ENCODE results near the gene TSHB. TPM values are rescaled to one million over a fixed set of nuclear protein-coding genes. Genes with fewer than 3 reads are reported as not detected.

The TSHB gene
- total RNA-seq, 3 donors from 2014 or later = not detected

- Histone ChIP-seq H3K27me3 (peaks cover 0 to 2% of the 10 kb centered on the region in 2 donors), H3K36me3 (no peaks in the 10 kb centered on the region), H3K4me3 (no peak overlapping the region), H3K27ac (peak overlapping the region; percentile 27 to 66), H3K9me3 (no peaks in the 10 kb centered on the region), H3K4me1 (no peaks in the 10 kb centered on the region)
- TF ChIP-seq POLR2AphosphoS5 (IDR thresholded peaks at IDR 0.05) = no peak
- TF ChIP-seq POLR2A (IDR thresholded peaks at IDR 0.05) = no peak
- TF ChIP-seq, protein P1, sequence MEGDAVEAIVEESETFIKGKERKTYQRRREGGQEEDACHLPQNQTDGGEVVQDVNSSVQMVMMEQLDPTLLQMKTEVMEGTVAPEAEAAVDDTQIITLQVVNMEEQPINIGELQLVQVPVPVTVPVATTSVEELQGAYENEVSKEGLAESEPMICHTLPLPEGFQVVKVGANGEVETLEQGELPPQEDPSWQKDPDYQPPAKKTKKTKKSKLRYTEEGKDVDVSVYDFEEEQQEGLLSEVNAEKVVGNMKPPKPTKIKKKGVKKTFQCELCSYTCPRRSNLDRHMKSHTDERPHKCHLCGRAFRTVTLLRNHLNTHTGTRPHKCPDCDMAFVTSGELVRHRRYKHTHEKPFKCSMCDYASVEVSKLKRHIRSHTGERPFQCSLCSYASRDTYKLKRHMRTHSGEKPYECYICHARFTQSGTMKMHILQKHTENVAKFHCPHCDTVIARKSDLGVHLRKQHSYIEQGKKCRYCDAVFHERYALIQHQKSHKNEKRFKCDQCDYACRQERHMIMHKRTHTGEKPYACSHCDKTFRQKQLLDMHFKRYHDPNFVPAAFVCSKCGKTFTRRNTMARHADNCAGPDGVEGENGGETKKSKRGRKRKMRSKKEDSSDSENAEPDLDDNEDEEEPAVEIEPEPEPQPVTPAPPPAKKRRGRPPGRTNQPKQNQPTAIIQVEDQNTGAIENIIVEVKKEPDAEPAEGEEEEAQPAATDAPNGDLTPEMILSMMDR (IDR thresholded peaks at IDR 0.05) = no peak
- intact Hi-C loops (cut with DNase I; ENCODE audit: low total_unique reads) = no loop called here
- DNase-seq (ENCODE audit: low spot score in 2 of 2) = peak in 1 of 2 donors; percentile 61
Measured at GRCh38 chr1:115068826-115069585, 39.4 kb downstream of the TSHB start.

DNA sequence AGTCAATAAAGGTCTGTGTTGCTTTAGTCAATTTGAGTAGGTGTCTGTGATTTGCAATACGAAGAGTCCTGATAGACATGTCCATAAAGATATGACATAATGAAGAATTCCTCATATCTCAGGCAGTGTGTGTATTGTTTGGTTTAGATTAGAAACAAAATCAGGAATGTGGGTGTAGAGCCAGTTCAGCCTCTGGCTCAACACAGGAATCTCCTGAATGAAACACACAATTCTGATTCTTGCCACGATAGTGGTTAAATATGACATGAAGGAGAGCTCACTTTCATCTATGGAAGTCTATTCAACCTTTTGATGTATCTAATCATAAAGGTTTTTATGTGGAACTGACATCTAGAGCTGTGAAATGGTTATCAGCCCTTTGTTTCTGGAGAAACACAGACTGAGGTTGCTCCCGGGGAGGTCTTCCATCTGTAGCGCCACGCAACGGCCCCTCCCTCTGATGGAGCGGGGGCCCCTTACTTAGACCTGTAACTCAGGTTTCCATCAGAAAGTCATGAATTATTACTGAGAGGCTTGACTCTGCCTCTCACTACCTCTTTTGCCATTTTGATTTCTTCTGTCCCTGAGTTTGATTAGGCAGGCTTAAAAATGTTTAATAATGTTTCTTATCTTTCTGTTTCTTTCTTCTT, 40.2 kb downstream of the TSHB start:
- H3K4me1 ChIP-seq = no peaks in the 10 kb centered on the region
- intact Hi-C loops (cut with DNase I; ENCODE audit: low total_unique reads) = no loop called here
- H3K36me3 ChIP-seq = no peaks in the 10 kb centered on the region
- H3K4me3 ChIP-seq = no peak overlapping the region
- H3K27ac ChIP-seq = peak overlapping the region in 1 of 2 donors; percentile 66
- H3K9me3 ChIP-seq = no peaks in the 10 kb centered on the region
- TF ChIP-seq POLR2A (IDR thresholded peaks at IDR 0.05) (no peak), POLR2AphosphoS5 (IDR thresholded peaks at IDR 0.05) (no peak)
- TF ChIP-seq, protein P1 (IDR thresholded peaks at IDR 0.05) = no peak
- peaks cover 0 to 6% of the 10 kb centered on the region in 2 donors for H3K27me3 ChIP-seq
- DNase-seq (ENCODE audit: low spot score in 2 of 2) = no peak

GRCh38 chr1:115071012-115071664, 41.5 kb downstream of the TSHB start:
- no peaks in the 10 kb centered on the region for H3K9me3 ChIP-seq
- no peaks in the 10 kb centered on the region for H3K4me1 ChIP-seq
- no peak overlapping the region for H3K4me3 ChIP-seq
- intact Hi-C loops (cut with DNase I; ENCODE audit: low total_unique reads) = no loop called here
- TF ChIP-seq POLR2A (IDR thresholded peaks at IDR 0.05) = no peak
- TF ChIP-seq POLR2AphosphoS5 (IDR thresholded peaks at IDR 0.05) = no peak
- TF ChIP-seq, protein P1 (IDR thresholded peaks at IDR 0.05) = no peak
- no peak for DNase-seq (ENCODE audit: low spot score in 2 of 2)
- H3K27ac ChIP-seq = no peak overlapping the region
- H3K36me3 ChIP-seq = no peaks in the 10 kb centered on the region
- H3K27me3 ChIP-seq = peaks cover 0 to 8% of the 10 kb centered on the region in 2 donors

- Histone ChIP-seq H3K4me1 (no peaks in the 10 kb centered on the region), H3K9me3 (no peaks in the 10 kb centered on the region), H3K4me3 (no peak overlapping the region), H3K27ac (no peak overlapping the region), H3K27me3 (peaks cover 0 to 8% of the 10 kb centered on the region in 2 donors), H3K36me3 (no peaks in the 10 kb centered on the region)
- TF ChIP-seq, protein P1 (IDR thresholded peaks at IDR 0.05) = no peak
- TF ChIP-seq POLR2AphosphoS5 (IDR thresholded peaks at IDR 0.05) (no peak), POLR2A (IDR thresholded peaks at IDR 0.05) (no peak)
- intact Hi-C loops (cut with DNase I; ENCODE audit: low total_unique reads) = no loop called here
- no peak for DNase-seq (ENCODE audit: low spot score in 2 of 2)
Measured at GRCh38 chr1:115073298-115074087, 43.9 kb downstream of the TSHB start.
